TTC549 (cell line): ENCODE results near the gene CCIN.

Experiments
- FAIRE-seq: peaks from 2 replicates; lab custom pipeline; 2012; peaks lifted over from hg19 to GRCh38; lab: Jason Lieb, UNC

The CCIN gene

DNA sequence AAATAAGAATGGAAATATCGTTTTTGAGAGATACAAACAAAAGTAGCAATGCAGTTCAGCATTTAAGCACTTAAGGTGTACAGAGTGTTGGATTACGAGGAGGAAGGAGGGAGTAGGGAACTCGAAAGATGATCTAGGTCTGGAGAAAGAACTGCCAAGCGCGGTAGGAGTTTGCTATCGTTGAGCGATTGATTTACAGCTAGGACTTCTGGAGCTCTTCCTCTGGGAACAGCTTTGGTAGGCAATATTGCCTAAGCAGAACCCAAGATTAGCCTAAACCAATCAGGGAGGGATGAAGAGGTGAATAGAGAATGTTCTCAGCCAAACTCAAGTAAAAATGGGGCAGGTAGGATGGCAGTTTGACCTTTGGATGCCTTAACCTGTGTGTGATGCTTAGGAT lies 22.5 kb downstream of the CCIN start:
- FAIRE-seq = no peak

DNA sequence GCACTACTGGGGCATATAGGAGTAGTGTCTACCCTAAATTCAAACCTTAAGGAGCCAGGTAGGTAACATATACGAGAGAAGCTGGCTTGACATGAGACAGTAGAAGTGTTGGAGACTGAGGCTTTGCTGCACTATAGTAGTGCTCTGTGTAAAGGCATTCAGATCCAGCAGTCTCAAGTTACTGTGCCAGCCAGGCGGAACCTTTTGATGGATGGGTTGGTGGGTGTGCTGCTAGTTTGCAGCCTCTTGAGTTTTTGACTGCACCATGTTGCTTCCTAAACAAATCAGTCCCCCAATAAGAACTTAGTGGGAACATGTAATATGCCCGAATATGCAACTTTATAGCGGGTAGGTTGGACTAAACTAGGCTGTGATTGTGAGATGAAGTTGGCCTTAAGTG lies 23.0 kb downstream of the CCIN start:
- no peak for FAIRE-seq

DNA sequence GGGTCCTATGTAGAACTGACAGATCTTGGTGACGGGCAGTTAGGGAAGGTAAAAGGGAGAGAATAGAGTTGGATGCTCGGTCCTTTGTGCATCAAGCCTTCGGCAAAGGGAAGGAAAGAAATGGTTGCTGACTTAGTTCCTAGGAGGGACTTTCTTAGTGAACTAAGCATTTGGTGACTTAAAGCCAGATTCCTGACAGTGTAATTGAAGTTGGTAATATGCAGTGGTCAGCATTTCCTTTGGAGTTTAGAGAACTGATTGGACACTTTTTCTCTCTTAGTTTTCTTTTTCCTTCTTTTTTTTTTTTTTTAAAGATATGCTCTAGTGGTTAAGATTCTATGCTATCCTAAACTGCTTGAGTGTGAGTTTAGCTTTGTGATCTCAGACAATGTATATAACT lies 23.8 kb downstream of the CCIN start:
- no peak for FAIRE-seq

DNA sequence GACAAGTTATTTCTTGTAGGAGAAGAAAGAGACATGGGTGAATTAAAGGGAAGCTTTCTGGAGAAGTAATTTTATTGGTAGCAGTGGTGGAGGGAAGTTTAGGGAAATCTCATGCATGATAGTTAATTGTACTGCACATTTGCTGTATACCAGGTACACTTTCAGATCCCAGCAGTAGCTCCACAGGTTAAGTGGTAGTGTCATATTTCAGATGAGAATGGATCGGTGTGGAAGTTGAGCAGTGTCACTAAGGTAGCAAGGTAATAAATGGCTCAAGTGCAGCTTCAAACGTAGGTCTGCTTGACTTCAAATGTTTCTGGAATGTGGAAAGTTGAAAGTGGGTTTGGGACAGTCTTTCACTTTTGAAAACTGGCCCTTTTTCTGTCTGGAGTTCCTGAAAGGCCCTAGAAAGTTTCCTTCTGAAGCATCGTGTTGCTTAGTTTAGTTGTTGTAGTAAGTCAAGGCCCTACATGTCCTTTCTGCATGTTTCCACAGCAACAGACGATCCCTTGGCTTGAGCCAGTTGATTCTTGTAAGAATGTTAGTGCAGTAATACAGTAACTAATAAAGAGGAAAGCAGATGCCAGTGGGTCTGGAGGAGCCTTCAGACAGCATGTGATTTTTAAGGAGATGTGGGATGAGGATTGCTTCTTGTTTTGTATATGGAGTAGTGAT lies 25.3 kb downstream of the CCIN start:
- FAIRE-seq = no peak

DNA sequence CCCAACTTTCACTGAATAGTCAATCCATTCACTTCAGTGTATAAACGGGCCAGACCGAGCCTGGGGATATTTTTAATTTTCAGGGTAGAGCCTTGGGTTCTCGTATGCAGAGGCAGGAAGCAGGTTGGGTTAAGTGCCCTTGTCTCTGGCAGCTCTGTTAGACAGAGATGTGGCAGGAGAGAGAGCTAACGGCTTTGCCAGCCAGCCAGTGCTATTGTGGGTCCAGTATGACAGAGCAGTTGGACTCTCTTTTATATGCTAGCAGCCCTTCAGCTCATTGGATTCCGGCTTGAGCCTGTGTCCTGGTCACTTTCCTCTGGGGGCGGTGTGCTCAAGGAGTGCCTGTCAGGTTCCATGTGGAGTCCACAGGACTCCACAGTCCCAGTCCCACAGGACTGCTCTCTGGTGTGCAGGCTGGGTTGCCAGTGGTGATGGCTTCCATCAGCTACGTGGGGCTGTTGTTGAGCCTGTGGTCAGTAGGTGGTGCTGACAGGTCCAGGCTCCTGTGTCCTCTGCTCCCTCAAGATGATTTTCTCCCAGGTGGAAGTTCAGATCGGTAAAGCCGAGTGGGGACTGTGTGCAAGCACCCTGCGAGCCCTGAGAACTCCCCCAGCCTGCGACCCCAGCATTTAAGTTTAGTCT lies 35.8 kb downstream of the CCIN start:
- FAIRE-seq = no peak

DNA sequence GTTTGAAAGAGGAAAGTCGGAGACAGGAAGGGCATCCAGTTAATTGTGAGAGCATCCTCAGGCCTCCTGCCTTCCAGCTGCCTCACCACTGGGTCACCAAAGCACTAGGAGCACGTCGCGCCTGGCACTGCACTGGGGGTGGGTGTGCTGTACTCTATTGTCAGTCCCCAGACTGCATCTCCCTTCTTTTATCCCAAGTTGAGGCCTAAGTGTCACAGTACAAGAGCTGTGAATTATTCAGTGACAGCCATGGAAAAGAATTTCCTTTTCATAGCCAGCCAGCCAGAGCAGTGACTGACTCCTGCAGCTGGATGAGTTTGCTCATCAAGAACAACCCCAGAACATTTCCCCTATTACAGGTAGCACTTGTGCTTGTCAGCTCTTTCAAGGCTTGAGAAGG lies 37.8 kb downstream of the CCIN start:
- FAIRE-seq = no peak

DNA sequence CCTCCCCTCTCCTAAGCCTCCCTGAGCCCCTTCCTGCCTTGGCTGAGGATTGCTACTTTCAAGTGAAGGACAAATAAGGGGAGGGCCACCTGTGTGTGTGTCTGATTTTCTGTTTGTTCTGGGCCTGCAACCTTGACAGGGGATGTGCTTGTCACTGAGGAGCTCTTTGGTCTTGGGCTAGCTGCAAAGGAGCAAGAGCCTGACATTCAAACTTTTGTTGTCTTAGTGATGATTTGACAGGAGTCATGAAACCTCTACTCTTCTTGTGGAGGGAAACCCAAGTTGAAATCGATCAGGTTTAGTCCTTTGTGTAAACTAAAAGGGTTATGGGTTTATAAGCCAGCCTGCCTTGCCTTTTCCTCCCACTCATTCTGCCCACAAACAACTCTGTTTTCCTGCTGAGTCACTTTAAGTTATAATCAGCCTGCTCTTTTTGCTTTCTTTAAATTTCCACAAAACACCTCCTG lies 38.4 kb downstream of the CCIN start:
- FAIRE-seq = no peak

DNA sequence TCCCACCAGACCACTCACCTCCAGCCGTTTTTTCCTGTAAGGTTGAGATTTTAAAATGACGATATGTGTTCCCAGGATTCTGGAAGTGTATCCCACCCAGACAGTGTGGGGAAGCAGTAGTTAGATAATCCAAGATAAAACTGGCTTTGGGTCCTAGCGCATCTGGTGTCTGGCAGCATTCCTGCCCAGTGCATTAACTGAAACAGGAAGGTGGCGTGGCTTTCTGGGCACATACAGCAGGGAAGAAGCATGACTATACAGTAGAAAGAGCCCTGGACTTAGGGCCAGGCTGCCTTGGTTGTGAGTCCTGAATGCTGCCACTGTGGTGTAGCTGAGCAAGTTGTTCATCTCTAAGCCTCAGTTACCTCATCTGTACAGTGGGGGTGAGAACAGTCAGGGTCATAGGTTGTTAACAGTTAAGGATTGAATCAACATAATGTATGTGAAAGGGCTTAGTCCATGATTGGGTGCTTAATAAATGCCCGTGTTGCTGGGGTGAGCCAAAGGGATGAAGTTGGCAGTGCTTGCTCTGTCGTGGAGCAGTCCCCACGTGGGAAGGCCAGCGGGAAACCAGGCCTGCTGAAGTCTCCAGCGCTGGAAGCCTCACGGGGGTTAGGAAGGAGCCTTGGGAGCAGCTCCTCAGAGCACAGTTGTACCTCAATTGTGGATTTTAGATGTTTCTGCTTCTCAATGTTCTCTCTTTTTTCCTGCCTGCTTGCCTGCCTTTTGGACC lies 39.5 kb downstream of the CCIN start:
- no peak for FAIRE-seq

DNA sequence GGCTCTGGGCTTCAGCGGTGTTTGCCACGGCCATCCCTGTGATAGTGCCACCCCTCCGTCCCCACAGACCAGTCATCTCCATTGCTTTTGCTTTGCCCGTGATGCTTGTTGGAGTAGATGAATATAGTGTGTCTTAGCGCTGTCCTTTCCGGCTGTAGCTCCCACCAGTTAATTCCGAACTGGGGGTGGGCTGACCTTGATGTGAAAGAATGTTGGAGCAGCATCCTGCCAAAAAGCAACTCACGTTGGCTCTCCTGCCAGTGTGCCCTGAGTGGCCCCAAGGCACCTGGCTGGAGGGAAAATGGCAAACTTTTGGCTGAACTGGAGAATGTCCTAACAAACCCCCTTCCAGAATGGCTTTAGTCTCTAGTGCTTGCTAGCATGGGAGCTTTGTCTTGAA lies 41.5 kb downstream of the CCIN start:
- no peak for FAIRE-seq

DNA sequence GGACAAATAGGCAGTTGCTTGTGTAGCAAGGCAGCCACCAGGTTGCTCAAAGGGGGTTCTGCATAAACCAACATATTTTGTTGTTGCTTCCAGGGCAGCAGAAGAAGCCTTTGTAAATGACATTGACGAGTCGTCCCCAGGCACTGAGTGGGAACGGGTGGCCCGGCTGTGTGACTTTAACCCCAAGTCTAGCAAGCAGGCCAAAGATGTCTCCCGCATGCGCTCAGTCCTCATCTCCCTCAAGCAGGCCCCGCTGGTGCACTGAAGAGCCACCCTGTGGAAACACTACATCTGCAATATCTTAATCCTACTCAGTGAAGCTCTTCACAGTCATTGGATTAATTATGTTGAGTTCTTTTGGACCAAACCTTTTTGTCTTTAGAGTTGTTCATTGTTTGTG lies 42.3 kb downstream of the CCIN start:
- no peak for FAIRE-seq

DNA sequence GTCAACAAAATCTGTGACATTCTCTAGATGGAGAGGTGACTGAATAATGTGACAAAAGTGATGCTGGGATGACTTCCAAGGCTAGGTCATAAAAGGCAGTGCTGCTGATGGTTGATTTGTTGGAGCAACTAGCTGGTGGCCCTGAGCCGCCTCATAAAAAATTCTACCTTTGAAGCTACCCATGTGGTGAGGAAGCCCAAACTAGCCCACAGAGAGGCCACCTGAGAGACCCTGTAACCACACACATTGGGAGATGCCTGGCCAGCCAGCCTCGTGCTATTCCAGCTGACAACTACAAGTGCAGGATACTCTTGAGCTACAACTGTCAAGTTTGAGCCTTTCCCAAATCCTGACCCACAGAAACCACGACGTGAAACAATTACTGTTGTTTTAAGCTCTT lies 44.2 kb downstream of the CCIN start:
- FAIRE-seq = no peak

DNA sequence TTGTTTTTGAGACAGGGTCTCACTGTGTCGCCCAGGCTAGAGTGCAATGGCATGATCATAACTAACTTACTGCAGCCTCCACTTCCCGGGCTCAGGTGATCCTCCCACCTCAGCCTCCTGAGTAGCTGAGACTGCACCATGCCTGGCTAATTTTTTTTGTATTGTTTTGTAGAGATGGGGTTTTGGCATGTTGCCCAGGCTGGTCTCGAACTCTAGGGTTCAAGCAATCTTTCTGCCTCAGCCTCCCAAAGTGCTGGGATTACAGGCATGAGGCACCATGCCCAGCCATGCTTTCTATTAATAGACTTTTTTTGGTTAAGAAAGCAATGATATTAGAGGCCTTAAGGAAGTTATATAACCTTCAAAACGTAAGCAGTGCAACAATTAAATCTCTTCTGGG lies 44.8 kb downstream of the CCIN start:
- no peak for FAIRE-seq

DNA sequence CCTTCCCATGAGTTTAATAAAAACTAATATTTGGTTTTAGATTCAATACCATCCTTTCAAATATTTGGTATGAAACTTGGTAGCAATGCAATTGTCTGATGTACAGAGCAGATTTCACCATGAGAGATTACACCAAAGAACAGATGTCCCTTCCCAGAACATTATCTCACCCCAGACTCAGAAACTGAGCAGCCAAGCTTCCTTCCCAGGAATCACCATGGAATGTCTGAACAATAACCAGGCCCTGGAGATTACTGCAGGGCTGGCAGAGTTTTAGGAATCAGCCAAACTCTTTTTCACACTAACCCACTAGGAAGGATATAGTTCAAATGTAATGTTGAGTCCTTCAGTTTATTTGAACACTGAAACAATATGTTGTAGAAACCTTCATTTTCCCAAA lies 45.4 kb downstream of the CCIN start:
- FAIRE-seq = no peak

DNA sequence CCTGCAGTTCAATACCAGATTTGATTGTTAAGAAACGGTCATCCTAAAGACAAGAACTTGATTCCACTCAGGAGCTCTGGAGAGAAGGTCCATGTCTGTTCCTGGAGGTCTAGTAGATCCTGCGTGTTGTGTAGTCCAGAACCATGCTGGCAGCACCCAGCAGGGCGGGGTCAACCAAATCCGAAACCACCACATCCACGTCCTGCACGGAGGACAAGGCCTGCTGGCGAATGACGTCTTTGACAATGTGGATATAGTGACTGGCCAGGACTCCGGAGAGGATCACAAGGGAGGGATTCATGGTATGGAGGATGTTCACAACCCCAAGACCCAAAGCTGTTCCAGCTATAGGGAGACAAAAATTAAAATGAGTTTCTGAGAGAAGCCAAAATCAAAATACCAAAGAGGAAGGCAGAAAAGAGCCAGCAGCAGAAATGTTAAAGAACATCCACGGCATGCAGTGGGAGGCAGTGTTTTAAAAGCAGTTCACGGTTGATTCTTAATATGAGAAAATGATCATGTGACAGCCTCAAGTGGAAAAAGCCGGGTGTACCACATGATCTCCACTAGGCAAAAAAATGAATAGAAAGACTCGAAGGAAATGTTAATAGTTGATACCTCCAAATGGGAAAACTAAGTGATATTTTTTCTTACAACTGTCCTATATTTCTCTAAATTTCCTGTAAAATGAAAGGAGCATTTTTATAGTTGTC lies 48.2 kb downstream of the CCIN start:
- no peak for FAIRE-seq

DNA sequence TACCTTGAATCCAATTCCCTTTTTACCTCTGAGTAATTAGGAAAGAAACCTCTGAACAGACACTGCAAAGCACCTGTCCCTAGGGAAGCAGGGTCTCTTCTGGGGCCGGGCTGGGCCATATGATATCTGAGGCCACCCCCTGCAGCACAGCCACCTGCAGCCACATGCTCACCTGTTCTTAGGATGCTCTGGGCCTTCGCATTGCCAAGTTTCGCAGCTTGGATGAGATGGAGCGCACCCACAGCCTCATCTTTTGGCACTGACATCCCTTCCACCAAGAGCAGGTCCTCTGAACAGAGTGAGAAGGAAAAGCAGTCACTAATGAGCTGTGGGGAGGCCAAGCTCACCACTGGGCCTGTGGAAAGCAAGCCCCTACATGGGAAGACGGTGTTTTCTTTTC lies 48.8 kb downstream of the CCIN start:
- no peak for FAIRE-seq

DNA sequence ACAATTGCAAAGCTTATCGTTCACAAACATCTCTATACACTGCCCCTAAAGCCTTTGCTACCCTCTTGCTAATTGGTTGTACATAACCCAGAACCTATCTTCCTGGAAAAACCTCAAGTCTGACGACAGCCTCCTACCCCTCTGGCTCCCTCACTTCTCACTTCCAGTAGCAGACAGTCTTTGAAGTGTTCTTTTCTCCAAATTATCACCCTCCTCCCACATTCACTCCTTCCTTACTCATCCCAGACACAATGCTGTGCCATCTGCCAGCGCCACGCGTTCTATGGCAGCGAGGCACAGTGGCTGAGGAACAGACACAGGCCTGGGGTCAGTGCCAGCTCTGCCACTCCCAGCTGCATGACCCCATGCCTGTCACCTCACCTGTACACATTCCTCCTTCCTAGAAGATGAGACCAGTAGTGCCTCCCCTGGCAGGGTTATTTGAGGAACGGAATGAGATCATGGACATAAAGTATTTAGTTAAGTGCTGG lies 49.3 kb downstream of the CCIN start:
- no peak for FAIRE-seq
